Measurements from ENCODE around the gene FRMD5.

The FRMD5 gene

GRCh38 chr15:44102675-44103254 is 92.3 kb downstream of the FRMD5 start:
- no peaks in the 10 kb centered on the region for H3K4me1 ChIP-seq (ENCODE audit: low read length)
- H3K27ac ChIP-seq (ENCODE audit: low read length): no peak overlapping the region
- no peaks in the 10 kb centered on the region for H4K20me1 ChIP-seq (ENCODE audit: insufficient read depth, low read length)
- H3K27me3 ChIP-seq (ENCODE audit: low read depth, low read length): no peaks in the 10 kb centered on the region
- H3K36me3 ChIP-seq (replicated peaks; ENCODE audit: low read depth, low read length): no peaks in the 10 kb centered on the region
- no peak for TF ChIP-seq EZH2phosphoT487 (IDR thresholded peaks at IDR 0.05; ENCODE audit: low read depth)
- H3K9me3 ChIP-seq (ENCODE audit: insufficient read depth, low read length): no peaks in the 10 kb centered on the region
- no peak overlapping the region for H2AFZ ChIP-seq (ENCODE audit: low read depth, low read length)
- no peak overlapping the region for H3K4me2 ChIP-seq (ENCODE audit: low read length)
- H3K9ac ChIP-seq (ENCODE audit: low read length): no peak overlapping the region
- H3K79me2 ChIP-seq (ENCODE audit: low read length): no peaks in the 10 kb centered on the region
- H3K4me3 ChIP-seq (ENCODE audit: low read length): no peak overlapping the region

GRCh38 chr15:44101944-44102343 is 93.1 kb downstream of the FRMD5 start:
- no peaks in the 10 kb centered on the region for H3K27me3 ChIP-seq (ENCODE audit: low read depth, low read length)
- no peaks in the 10 kb centered on the region for H3K36me3 ChIP-seq (replicated peaks; ENCODE audit: low read depth, low read length)
- H3K79me2 ChIP-seq (ENCODE audit: low read length): no peaks in the 10 kb centered on the region
- TF ChIP-seq EZH2phosphoT487 (IDR thresholded peaks at IDR 0.05; ENCODE audit: low read depth) (no peak), CTCF (IDR thresholded peaks at IDR 0.05; ENCODE audit: low read depth, low read length) (no peak)
- H3K9ac ChIP-seq (ENCODE audit: low read length): no peak overlapping the region
- H2AFZ ChIP-seq (ENCODE audit: low read depth, low read length): no peak overlapping the region
- no peaks in the 10 kb centered on the region for H4K20me1 ChIP-seq (ENCODE audit: insufficient read depth, low read length)
- H3K4me1 ChIP-seq (ENCODE audit: low read length): no peaks in the 10 kb centered on the region
- H3K4me2 ChIP-seq (ENCODE audit: low read length): no peak overlapping the region
- no peak overlapping the region for H3K27ac ChIP-seq (ENCODE audit: low read length)
- H3K9me3 ChIP-seq (ENCODE audit: insufficient read depth, low read length): no peaks in the 10 kb centered on the region
- H3K4me3 ChIP-seq (ENCODE audit: low read length): no peak overlapping the region

GRCh38 chr15:44101286-44101685 is 93.8 kb downstream of the FRMD5 start:
- no peak overlapping the region for H2AFZ ChIP-seq (ENCODE audit: low read depth, low read length)
- no peak overlapping the region for H3K4me2 ChIP-seq (ENCODE audit: low read length)
- H3K4me3 ChIP-seq (ENCODE audit: low read length): no peak overlapping the region
- H3K4me1 ChIP-seq (ENCODE audit: low read length): no peaks in the 10 kb centered on the region
- H3K36me3 ChIP-seq (replicated peaks; ENCODE audit: low read depth, low read length): no peaks in the 10 kb centered on the region
- H3K79me2 ChIP-seq (ENCODE audit: low read length): no peaks in the 10 kb centered on the region
- H3K9me3 ChIP-seq (ENCODE audit: insufficient read depth, low read length): no peaks in the 10 kb centered on the region
- no peak overlapping the region for H3K27ac ChIP-seq (ENCODE audit: low read length)
- H3K9ac ChIP-seq (ENCODE audit: low read length): no peak overlapping the region
- H4K20me1 ChIP-seq (ENCODE audit: insufficient read depth, low read length): no peaks in the 10 kb centered on the region
- no peaks in the 10 kb centered on the region for H3K27me3 ChIP-seq (ENCODE audit: low read depth, low read length)
- TF ChIP-seq CTCF (IDR thresholded peaks at IDR 0.05; ENCODE audit: low read depth, low read length): no peak
- no peak for TF ChIP-seq EZH2phosphoT487 (IDR thresholded peaks at IDR 0.05; ENCODE audit: low read depth)

GRCh38 chr15:44099671-44100070 is 95.4 kb downstream of the FRMD5 start:
- no peak overlapping the region for H3K4me2 ChIP-seq (ENCODE audit: low read length)
- H3K36me3 ChIP-seq (replicated peaks; ENCODE audit: low read depth, low read length): no peaks in the 10 kb centered on the region
- H3K27me3 ChIP-seq (ENCODE audit: low read depth, low read length): no peaks in the 10 kb centered on the region; the same call in 1 of the 2 replicates
- no peak overlapping the region for H3K4me3 ChIP-seq (ENCODE audit: low read length)
- no peak overlapping the region for H3K9ac ChIP-seq (ENCODE audit: low read length)
- H3K4me1 ChIP-seq (ENCODE audit: low read length): no peaks in the 10 kb centered on the region
- H4K20me1 ChIP-seq (ENCODE audit: insufficient read depth, low read length): no peaks in the 10 kb centered on the region
- TF ChIP-seq CTCF (IDR thresholded peaks at IDR 0.05; ENCODE audit: low read depth, low read length) (no peak), EZH2phosphoT487 (IDR thresholded peaks at IDR 0.05; ENCODE audit: low read depth) (no peak)
- no peaks in the 10 kb centered on the region for H3K79me2 ChIP-seq (ENCODE audit: low read length)
- no peak overlapping the region for H2AFZ ChIP-seq (ENCODE audit: low read depth, low read length)
- no peak overlapping the region for H3K27ac ChIP-seq (ENCODE audit: low read length)
- H3K9me3 ChIP-seq (ENCODE audit: insufficient read depth, low read length): no peaks in the 10 kb centered on the region

All from OCI-LY3 (cell line).